Measurements from ENCODE around the gene GAS2. TPM values are rescaled to one million over a fixed set of nuclear protein-coding genes. Genes with fewer than 3 reads are reported as not detected.
A peak's percentile ranks its signal among the peaks of the same experiment; 100 is the strongest.

Gene GAS2
- total RNA-seq, 1 donor from 2014 or later, result 3.2 TPM

- intact Hi-C loops (cut with DNase I), result no loop called here
- Histone ChIP-seq H3K36me3 (no peaks in the 10 kb centered on the region), H3K27ac (no peak overlapping the region), H3K27me3 (no peaks in the 10 kb centered on the region), H3K4me3 (no peak overlapping the region), H3K9me3 (no peaks in the 10 kb centered on the region), H3K4me1 (no peaks in the 10 kb centered on the region)
- DNase-seq (ENCODE audit: extremely low spot score in 2 of 2), result no peak
- no peak for TF ChIP-seq POLR2AphosphoS5 (IDR thresholded peaks at IDR 0.05; ENCODE audit: insufficient read depth in 1 of 2, low read depth in 1 of 2)
- no peak for TF ChIP-seq CTCF (IDR thresholded peaks at IDR 0.05)
These were observed 114.7 kb downstream of the GAS2 start for GRCh38 chr11:22780952-22781593.

GRCh38 chr11:22785251-22785650, 118.8 kb downstream of the GAS2 start:
- no peaks in the 10 kb centered on the region for H3K4me1 ChIP-seq
- H3K27me3 ChIP-seq, result no peaks in the 10 kb centered on the region
- DNase-seq (ENCODE audit: extremely low spot score in 2 of 2), result no peak
- H3K9me3 ChIP-seq, result no peaks in the 10 kb centered on the region
- H3K36me3 ChIP-seq, result no peaks in the 10 kb centered on the region
- intact Hi-C loops (cut with DNase I), result no loop called here
- TF ChIP-seq POLR2A (IDR thresholded peaks at IDR 0.05) (no peak), CTCF (IDR thresholded peaks at IDR 0.05) (no peak), POLR2AphosphoS5 (IDR thresholded peaks at IDR 0.05; ENCODE audit: insufficient read depth in 1 of 2, low read depth in 1 of 2) (no peak)
- no peak overlapping the region for H3K27ac ChIP-seq
- no peak overlapping the region for H3K4me3 ChIP-seq

GRCh38 chr11:22786475-22786874, 120.1 kb downstream of the GAS2 start:
- DNase-seq (ENCODE audit: extremely low spot score in 2 of 2), result no peak
- intact Hi-C loops (cut with DNase I), result no loop called here
- no peaks in the 10 kb centered on the region for H3K27me3 ChIP-seq
- no peak overlapping the region for H3K4me3 ChIP-seq
- no peaks in the 10 kb centered on the region for H3K36me3 ChIP-seq
- no peaks in the 10 kb centered on the region for H3K4me1 ChIP-seq
- TF ChIP-seq POLR2A (IDR thresholded peaks at IDR 0.05) (no peak), POLR2AphosphoS5 (IDR thresholded peaks at IDR 0.05; ENCODE audit: insufficient read depth in 1 of 2, low read depth in 1 of 2) (no peak), CTCF (IDR thresholded peaks at IDR 0.05) (no peak)
- H3K9me3 ChIP-seq, result no peaks in the 10 kb centered on the region
- H3K27ac ChIP-seq, result no peak overlapping the region

GRCh38 chr11:22787055-22787454, 120.6 kb downstream of the GAS2 start:
- H3K36me3 ChIP-seq, result no peaks in the 10 kb centered on the region
- no peak for DNase-seq (ENCODE audit: extremely low spot score in 2 of 2)
- H3K4me3 ChIP-seq, result no peak overlapping the region
- no peaks in the 10 kb centered on the region for H3K27me3 ChIP-seq
- no peak for TF ChIP-seq POLR2AphosphoS5 (IDR thresholded peaks at IDR 0.05; ENCODE audit: insufficient read depth in 1 of 2, low read depth in 1 of 2)
- TF ChIP-seq CTCF (IDR thresholded peaks at IDR 0.05), result no peak
- no peak for TF ChIP-seq POLR2A (IDR thresholded peaks at IDR 0.05)
- H3K9me3 ChIP-seq, result no peaks in the 10 kb centered on the region
- H3K27ac ChIP-seq, result no peak overlapping the region
- no peaks in the 10 kb centered on the region for H3K4me1 ChIP-seq
- intact Hi-C loops (cut with DNase I), result no loop called here

- intact Hi-C loops (cut with DNase I), result no loop called here
- Histone ChIP-seq H3K4me3 (no peak overlapping the region), H3K27me3 (no peaks in the 10 kb centered on the region), H3K4me1 (no peaks in the 10 kb centered on the region), H3K9me3 (no peaks in the 10 kb centered on the region), H3K27ac (no peak overlapping the region), H3K36me3 (no peaks in the 10 kb centered on the region)
- TF ChIP-seq POLR2A (IDR thresholded peaks at IDR 0.05) (no peak), CTCF (IDR thresholded peaks at IDR 0.05) (peak; percentile 25 to 74 (median 52))
- DNase-seq (ENCODE audit: extremely low spot score in 2 of 2), result no peak
These were observed 121.2 kb downstream of the GAS2 start for GRCh38 chr11:22787551-22788162.
